GM12892 (cell line): ENCODE measurements around the gene FAR2.

ENCODE experiments used
- POLR2A ChIP-seq: IDR thresholded peaks from 2 replicates; pipeline ENCODE4 v1.6.1; 2011; ENCODE audit warnings: low read depth, low read length, control low read depth
- POLR2AphosphoS5 ChIP-seq: IDR thresholded peaks from 2 replicates; pipeline ENCODE4 v1.6.1; 2011; ENCODE audit warnings: low read depth, low read length, control low read depth

DNA sequence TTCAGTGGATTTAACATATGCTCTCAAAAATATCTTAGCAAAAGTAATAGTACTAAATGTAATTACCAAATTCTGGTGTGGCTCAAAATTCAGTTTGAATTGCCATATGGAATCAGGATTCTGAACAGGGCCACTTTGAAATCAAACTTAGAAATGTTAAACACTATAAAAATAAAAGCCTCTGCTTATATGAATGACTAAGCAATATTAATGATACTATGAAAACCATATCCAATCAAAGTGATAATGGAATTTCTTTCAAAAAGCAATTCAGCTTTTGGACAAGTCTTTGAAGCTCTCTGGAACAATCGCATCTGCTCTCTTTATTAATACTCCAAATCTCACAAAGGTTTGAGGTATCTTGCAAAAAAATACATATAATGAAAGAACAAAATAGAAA lies 180.3 kb downstream of the FAR2 start:
- TF ChIP-seq POLR2A: no peak
- TF ChIP-seq POLR2AphosphoS5: no peak
